HEK293 (cell line): ENCODE measurements around the gene CARD6.
A peak's percentile ranks its signal among the peaks of the same experiment; 100 is the strongest.

ENCODE experiments used
- BCL11B ChIP-seq: fragments of 450-650 bp; formaldehyde crosslinking; IDR thresholded peaks from 2 replicates; pipeline ENCODE4 v1.5.1; 2016; ENCODE audit warnings: low read depth, missing biosample characterization, missing genetic modification characterization
- HOXD13 ChIP-seq: sonication (generic); formaldehyde crosslinking; IDR thresholded peaks from 2 replicates; pipeline ENCODE4 v1.8.0; 2022; ENCODE audit warnings: missing genetic modification reagents, borderline replicate concordance
- KLF1 ChIP-seq: fragments of 450-650 bp; formaldehyde crosslinking; IDR thresholded peaks from 2 replicates; pipeline ENCODE4 v1.5.1; 2016; ENCODE audit warnings: missing biosample characterization, missing genetic modification characterization
- SALL2 ChIP-seq: fragments of 450-650 bp; formaldehyde crosslinking; IDR thresholded peaks from 2 replicates; pipeline ENCODE4 v1.5.0; 2017; ENCODE audit warnings: missing biosample characterization, mild to moderate bottlenecking, missing genetic modification characterization, borderline replicate concordance
- SCRT2 ChIP-seq: fragments of 450-650 bp; formaldehyde crosslinking; IDR thresholded peaks from 2 replicates; pipeline ENCODE4 v1.5.1; 2016; ENCODE audit warnings: missing biosample characterization, missing genetic modification characterization
- YY2 ChIP-seq: fragments of 450-650 bp; formaldehyde crosslinking; IDR thresholded peaks from 2 replicates; pipeline ENCODE4 v1.5.1; 2016; ENCODE audit warnings: missing biosample characterization, missing genetic modification characterization
- ZNF133 ChIP-seq: fragments of 450-650 bp; formaldehyde crosslinking; IDR thresholded peaks from 2 replicates; pipeline ENCODE4 v1.5.1; 2016; ENCODE audit warnings: missing biosample characterization, missing genetic modification characterization
- ZNF146 ChIP-seq: fragments of 450-650 bp; formaldehyde crosslinking; IDR thresholded peaks from 2 replicates; pipeline ENCODE4 v1.5.1; 2016; ENCODE audit warnings: missing biosample characterization, missing genetic modification characterization
- ZNF16 ChIP-seq: fragments of 450-650 bp; formaldehyde crosslinking; IDR thresholded peaks from 2 replicates; pipeline ENCODE4 v1.5.1; 2016; ENCODE audit warnings: low read depth, missing biosample characterization, missing genetic modification characterization
- ZNF214 ChIP-seq: fragments of 450-650 bp; formaldehyde crosslinking; IDR thresholded peaks from 2 replicates; pipeline ENCODE4 v1.5.1; 2017; ENCODE audit warnings: missing biosample characterization, mild to moderate bottlenecking, missing genetic modification characterization, borderline replicate concordance
- ZNF510 ChIP-seq: fragments of 450-650 bp; formaldehyde crosslinking; IDR thresholded peaks from 2 replicates; pipeline ENCODE4 v1.5.1; 2018; ENCODE audit warnings: mild to moderate bottlenecking, missing genetic modification characterization, missing biosample characterization; ENCODE audit not compliant: insufficient replicate concordance
- ZNF530 ChIP-seq: fragments of 450-650 bp; formaldehyde crosslinking; IDR thresholded peaks from 2 replicates; pipeline ENCODE4 v1.5.1; 2016; ENCODE audit warnings: low read depth, missing biosample characterization, missing genetic modification characterization
- ZNF626 ChIP-seq: fragments of 450-650 bp; sonication (Bioruptor Pico); formaldehyde crosslinking; IDR thresholded peaks from 2 replicates; pipeline ENCODE4 v1.5.1; 2018; ENCODE audit warnings: missing biosample characterization, missing genetic modification characterization, inconsistent platforms
- ZNF792 ChIP-seq: fragments of 450-650 bp; formaldehyde crosslinking; IDR thresholded peaks from 2 replicates; pipeline ENCODE4 v1.5.1; 2016; ENCODE audit warnings: missing biosample characterization, missing genetic modification characterization
- ZSCAN23 ChIP-seq: fragments of 450-650 bp; formaldehyde crosslinking; IDR thresholded peaks from 2 replicates; pipeline ENCODE4 v1.5.1; 2016; ENCODE audit warnings: missing biosample characterization, missing genetic modification characterization
- TF ChIP-seq, protein P1 (sequence below): fragments of 450-650 bp; formaldehyde crosslinking; conservative IDR thresholded peaks from 2 replicates; pipeline ENCODE4 v1.5.1; 2016; ENCODE audit warnings: low read depth, missing biosample characterization, missing genetic modification characterization
- TF ChIP-seq, protein P2 (sequence below): fragments of 450-650 bp; formaldehyde crosslinking; IDR thresholded peaks from 2 replicates; pipeline ENCODE4 v1.5.1; 2016; ENCODE audit warnings: missing biosample characterization, missing genetic modification characterization
- TF ChIP-seq, protein P3 (sequence below): IDR thresholded peaks from 2 replicates; pipeline ENCODE4 v1.6.1; 2011; ENCODE audit warnings: mild to moderate bottlenecking, low read depth, low read length, borderline replicate concordance
- TF ChIP-seq, protein P4 (sequence below): fragments of 450-650 bp; formaldehyde crosslinking; IDR thresholded peaks from 2 replicates; pipeline ENCODE4 v1.5.1; 2016; ENCODE audit warnings: missing biosample characterization, missing genetic modification characterization
- TF ChIP-seq, protein P5 (sequence below): fragments of 450-650 bp; formaldehyde crosslinking; IDR thresholded peaks from 2 replicates; pipeline ENCODE4; 2016; ENCODE audit warnings: missing biosample characterization, missing genetic modification characterization
- TF ChIP-seq, protein P6 (sequence below): fragments of 450-650 bp; formaldehyde crosslinking; IDR thresholded peaks from 2 replicates; pipeline ENCODE4 v1.5.1; 2016; ENCODE audit warnings: missing biosample characterization, missing genetic modification characterization
- TF ChIP-seq, protein P7 (sequence below): fragments of 450-650 bp; formaldehyde crosslinking; IDR thresholded peaks from 2 replicates; pipeline ENCODE4 v1.5.1; 2017; ENCODE audit warnings: missing biosample characterization, missing genetic modification characterization

Gene CARD6

DNA sequence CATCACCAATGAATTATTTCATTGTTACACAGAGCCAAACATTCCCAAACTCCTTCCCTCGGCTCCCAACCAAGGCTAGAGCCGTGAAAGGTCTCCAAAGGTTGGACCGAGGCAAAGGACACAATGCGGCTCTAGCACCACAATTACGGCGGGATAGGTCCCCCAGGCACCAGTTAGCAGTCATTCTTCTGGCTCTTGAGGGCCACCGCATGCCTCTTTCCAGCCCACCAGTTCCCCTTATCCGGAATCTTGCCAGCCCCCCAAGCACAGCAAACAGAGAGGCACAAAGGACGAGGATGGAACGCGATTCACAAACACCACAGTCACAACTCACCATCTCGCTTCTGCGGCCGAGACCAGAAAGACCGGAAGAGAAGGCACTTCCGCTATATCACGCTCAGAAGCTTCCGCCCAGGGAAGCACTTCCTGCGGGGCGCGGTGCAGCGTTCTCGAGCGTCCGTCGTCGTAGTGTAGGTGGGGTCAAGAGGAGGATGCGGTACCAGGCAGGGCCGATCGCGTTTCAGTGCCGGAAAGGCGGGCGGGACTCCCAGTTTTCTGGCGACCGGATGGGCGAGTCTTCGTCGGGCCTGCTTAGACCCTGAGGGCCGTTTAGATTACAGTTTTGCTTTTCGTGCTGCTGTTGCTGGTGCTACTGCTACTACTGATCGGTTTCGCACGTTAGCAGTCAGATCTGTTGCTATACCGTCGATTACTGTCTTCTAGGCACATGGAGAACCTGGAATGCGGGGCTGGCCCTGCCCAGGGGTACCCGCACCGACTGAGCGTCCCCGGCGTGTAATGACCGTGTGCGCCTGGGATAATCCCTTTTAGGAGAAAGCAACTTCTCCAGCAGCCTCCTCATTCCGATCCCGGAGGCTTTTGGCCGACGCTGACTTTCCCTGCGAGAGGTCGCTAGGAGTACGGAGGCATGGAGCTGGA lies 6.0 kb upstream of the CARD6 start, which contains the start of gene RPL37 (continued):
- TF ChIP-seq ZNF146 (tag by site-specific recombination) (peak; percentile 79), ZNF530 (tag by site-specific recombination) (no peak), ZNF510 (peak; percentile 33), ZSCAN23 (tag by site-specific recombination) (no peak; the same call in none of the 2 replicates), ZNF626 (tag by site-specific recombination) (peak; percentile 64; the same call in 1 of the 2 replicates), KLF1 (peak; percentile 95), ZNF792 (tag by site-specific recombination) (0 out of 2 replicates have a peak, but pooled peaks have one; percentile 64), YY2 (no peak), SALL2 (tag by site-specific recombination) (no peak), ZNF214 (tag by site-specific recombination) (no peak), ZNF16 (tag by site-specific recombination) (peak; percentile 44; the same call in 1 of the 2 replicates), ZNF133 (no peak), BCL11B (tag by site-specific recombination) (peak; percentile 74), SCRT2 (peak; percentile 67; the same call in 1 of the 2 replicates), HOXD13 (no peak; the same call in 1 of the 2 replicates)
- TF ChIP-seq, protein P1, sequence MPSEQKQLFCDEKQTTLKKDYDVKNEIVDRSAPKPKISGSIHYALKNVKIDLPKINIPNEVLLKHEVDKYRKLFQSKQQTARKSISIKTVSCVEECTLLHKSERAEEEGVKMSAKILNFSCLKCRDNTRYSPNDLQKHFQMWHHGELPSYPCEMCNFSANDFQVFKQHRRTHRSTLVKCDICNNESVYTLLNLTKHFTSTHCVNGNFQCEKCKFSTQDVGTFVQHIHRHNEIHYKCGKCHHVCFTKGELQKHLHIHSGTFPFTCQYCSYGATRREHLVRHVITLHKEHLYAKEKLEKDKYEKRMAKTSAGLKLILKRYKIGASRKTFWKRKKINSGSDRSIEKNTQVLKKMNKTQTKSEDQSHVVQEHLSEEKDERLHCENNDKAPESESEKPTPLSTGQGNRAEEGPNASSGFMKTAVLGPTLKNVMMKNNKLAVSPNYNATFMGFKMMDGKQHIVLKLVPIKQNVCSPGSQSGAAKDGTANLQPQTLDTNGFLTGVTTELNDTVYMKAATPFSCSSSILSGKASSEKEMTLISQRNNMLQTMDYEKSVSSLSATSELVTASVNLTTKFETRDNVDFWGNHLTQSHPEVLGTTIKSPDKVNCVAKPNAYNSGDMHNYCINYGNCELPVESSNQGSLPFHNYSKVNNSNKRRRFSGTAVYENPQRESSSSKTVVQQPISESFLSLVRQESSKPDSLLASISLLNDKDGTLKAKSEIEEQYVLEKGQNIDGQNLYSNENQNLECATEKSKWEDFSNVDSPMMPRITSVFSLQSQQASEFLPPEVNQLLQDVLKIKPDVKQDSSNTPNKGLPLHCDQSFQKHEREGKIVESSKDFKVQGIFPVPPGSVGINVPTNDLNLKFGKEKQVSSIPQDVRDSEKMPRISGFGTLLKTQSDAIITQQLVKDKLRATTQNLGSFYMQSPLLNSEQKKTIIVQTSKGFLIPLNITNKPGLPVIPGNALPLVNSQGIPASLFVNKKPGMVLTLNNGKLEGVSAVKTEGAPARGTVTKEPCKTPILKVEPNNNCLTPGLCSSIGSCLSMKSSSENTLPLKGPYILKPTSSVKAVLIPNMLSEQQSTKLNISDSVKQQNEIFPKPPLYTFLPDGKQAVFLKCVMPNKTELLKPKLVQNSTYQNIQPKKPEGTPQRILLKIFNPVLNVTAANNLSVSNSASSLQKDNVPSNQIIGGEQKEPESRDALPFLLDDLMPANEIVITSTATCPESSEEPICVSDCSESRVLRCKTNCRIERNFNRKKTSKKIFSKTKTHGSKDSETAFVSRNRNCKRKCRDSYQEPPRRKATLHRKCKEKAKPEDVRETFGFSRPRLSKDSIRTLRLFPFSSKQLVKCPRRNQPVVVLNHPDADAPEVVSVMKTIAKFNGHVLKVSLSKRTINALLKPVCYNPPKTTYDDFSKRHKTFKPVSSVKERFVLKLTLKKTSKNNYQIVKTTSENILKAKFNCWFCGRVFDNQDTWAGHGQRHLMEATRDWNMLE (tag by site-specific recombination), result peak; percentile 99
- TF ChIP-seq, protein P2, sequence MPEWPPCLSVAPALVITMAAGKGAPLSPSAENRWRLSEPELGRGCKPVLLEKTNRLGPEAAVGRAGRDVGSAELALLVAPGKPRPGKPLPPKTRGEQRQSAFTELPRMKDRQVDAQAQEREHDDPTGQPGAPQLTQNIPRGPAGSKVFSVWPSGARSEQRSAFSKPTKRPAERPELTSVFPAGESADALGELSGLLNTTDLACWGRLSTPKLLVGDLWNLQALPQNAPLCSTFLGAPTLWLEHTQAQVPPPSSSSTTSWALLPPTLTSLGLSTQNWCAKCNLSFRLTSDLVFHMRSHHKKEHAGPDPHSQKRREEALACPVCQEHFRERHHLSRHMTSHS (tag by site-specific recombination), result no peak
- TF ChIP-seq, protein P3, sequence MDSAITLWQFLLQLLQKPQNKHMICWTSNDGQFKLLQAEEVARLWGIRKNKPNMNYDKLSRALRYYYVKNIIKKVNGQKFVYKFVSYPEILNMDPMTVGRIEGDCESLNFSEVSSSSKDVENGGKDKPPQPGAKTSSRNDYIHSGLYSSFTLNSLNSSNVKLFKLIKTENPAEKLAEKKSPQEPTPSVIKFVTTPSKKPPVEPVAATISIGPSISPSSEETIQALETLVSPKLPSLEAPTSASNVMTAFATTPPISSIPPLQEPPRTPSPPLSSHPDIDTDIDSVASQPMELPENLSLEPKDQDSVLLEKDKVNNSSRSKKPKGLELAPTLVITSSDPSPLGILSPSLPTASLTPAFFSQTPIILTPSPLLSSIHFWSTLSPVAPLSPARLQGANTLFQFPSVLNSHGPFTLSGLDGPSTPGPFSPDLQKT, result no peak
- TF ChIP-seq, protein P4, sequence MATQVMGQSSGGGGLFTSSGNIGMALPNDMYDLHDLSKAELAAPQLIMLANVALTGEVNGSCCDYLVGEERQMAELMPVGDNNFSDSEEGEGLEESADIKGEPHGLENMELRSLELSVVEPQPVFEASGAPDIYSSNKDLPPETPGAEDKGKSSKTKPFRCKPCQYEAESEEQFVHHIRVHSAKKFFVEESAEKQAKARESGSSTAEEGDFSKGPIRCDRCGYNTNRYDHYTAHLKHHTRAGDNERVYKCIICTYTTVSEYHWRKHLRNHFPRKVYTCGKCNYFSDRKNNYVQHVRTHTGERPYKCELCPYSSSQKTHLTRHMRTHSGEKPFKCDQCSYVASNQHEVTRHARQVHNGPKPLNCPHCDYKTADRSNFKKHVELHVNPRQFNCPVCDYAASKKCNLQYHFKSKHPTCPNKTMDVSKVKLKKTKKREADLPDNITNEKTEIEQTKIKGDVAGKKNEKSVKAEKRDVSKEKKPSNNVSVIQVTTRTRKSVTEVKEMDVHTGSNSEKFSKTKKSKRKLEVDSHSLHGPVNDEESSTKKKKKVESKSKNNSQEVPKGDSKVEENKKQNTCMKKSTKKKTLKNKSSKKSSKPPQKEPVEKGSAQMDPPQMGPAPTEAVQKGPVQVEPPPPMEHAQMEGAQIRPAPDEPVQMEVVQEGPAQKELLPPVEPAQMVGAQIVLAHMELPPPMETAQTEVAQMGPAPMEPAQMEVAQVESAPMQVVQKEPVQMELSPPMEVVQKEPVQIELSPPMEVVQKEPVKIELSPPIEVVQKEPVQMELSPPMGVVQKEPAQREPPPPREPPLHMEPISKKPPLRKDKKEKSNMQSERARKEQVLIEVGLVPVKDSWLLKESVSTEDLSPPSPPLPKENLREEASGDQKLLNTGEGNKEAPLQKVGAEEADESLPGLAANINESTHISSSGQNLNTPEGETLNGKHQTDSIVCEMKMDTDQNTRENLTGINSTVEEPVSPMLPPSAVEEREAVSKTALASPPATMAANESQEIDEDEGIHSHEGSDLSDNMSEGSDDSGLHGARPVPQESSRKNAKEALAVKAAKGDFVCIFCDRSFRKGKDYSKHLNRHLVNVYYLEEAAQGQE, result peak; percentile 66; the same call in 1 of the 2 replicates
- TF ChIP-seq, protein P5, sequence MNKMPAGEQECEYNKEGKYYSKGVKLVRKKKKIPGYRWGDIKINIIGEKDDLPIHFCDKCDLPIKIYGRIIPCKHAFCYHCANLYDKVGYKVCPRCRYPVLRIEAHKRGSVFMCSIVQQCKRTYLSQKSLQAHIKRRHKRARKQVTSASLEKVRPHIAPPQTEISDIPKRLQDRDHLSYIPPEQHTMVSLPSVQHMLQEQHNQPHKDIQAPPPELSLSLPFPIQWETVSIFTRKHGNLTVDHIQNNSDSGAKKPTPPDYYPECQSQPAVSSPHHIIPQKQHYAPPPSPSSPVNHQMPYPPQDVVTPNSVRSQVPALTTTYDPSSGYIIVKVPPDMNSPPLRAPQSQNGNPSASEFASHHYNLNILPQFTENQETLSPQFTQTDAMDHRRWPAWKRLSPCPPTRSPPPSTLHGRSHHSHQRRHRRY (tag by site-specific recombination), result no peak
- TF ChIP-seq, protein P6, sequence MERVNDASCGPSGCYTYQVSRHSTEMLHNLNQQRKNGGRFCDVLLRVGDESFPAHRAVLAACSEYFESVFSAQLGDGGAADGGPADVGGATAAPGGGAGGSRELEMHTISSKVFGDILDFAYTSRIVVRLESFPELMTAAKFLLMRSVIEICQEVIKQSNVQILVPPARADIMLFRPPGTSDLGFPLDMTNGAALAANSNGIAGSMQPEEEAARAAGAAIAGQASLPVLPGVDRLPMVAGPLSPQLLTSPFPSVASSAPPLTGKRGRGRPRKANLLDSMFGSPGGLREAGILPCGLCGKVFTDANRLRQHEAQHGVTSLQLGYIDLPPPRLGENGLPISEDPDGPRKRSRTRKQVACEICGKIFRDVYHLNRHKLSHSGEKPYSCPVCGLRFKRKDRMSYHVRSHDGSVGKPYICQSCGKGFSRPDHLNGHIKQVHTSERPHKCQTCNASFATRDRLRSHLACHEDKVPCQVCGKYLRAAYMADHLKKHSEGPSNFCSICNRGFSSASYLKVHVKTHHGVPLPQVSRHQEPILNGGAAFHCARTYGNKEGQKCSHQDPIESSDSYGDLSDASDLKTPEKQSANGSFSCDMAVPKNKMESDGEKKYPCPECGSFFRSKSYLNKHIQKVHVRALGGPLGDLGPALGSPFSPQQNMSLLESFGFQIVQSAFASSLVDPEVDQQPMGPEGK, result peak; percentile 87
- TF ChIP-seq, protein P7, sequence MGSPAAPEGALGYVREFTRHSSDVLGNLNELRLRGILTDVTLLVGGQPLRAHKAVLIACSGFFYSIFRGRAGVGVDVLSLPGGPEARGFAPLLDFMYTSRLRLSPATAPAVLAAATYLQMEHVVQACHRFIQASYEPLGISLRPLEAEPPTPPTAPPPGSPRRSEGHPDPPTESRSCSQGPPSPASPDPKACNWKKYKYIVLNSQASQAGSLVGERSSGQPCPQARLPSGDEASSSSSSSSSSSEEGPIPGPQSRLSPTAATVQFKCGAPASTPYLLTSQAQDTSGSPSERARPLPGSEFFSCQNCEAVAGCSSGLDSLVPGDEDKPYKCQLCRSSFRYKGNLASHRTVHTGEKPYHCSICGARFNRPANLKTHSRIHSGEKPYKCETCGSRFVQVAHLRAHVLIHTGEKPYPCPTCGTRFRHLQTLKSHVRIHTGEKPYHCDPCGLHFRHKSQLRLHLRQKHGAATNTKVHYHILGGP (tag by site-specific recombination), result no peak
